Spleen (tissue), 11 donors: ENCODE data around the gene DNM3. TPM values are rescaled to one million over a fixed set of nuclear protein-coding genes. Genes with fewer than 3 reads are reported as not detected.

Source experiments
- DNase-seq: peaks from one replicate; pipeline ENCODE4 v3.0.0-alpha.2; 2020
- H3K27ac ChIP-seq, 8 donors: fragments of 200-600 bp; sonication (generic) in 7 of 8; 1 replicate in 4 of 8; 2 replicates in 4 of 8; pipeline versions ENCODE4 v1.5.0 to v1.8.0; 2016 to 2021; ENCODE audit warnings: inconsistent platforms in 4 of 8, mild to moderate bottlenecking in 4 of 8, moderate library complexity in 1 of 8
- H3K27me3 ChIP-seq, 7 donors: fragments of 200-600 bp; sonication (generic) in 6 of 7; replicated peaks in 1 of 7; 1 replicate in 4 of 7; 2 replicates in 3 of 7; pipeline versions ENCODE4 v1.5.0 to v1.8.0; 2016 to 2021; ENCODE audit warnings: inconsistent platforms in 3 of 7, mild to moderate bottlenecking in 1 of 7
- H3K36me3 ChIP-seq, 6 donors: fragments of 200-600 bp; sonication (generic) in 5 of 6; 1 replicate in 4 of 6; 2 replicates in 2 of 6; pipeline versions ENCODE4 v1.5.0 to v1.8.0; 2016 to 2021; ENCODE audit warnings: inconsistent platforms in 2 of 6
- H3K4me1 ChIP-seq, 6 donors: fragments of 200-600 bp; sonication (generic) in 5 of 6; 1 replicate in 3 of 6; 2 replicates in 3 of 6; pipeline versions ENCODE4 v1.5.0 to v1.8.0; 2016 to 2021; ENCODE audit warnings: inconsistent platforms in 3 of 6
- H3K4me3 ChIP-seq, 8 donors: fragments of 200-600 bp; sonication (generic) in 7 of 8; 1 replicate in 4 of 8; 2 replicates in 4 of 8; pipeline versions ENCODE4 v1.5.0 to v1.8.0; 2016 to 2021; ENCODE audit warnings: inconsistent platforms in 4 of 8, mild to moderate bottlenecking in 4 of 8, moderate library complexity in 2 of 8
- H3K9me3 ChIP-seq, 8 donors: fragments of 200-600 bp; sonication (generic) in 7 of 8; 1 replicate in 4 of 8; 2 replicates in 4 of 8; pipeline versions ENCODE4 v1.5.0 to v1.8.0; 2016 to 2021; ENCODE audit warnings: inconsistent platforms in 4 of 8
- POLR2A ChIP-seq, 3 donors: fragments of 450-650 bp; IDR thresholded peaks; one replicate each; pipeline ENCODE4 v1.5.1; 2017; ENCODE audit warnings: antibody characterized with exemption in 3 of 3, mild to moderate bottlenecking in 1 of 3
- POLR2AphosphoS5 ChIP-seq, 3 donors: sonication (generic); formaldehyde crosslinking; IDR thresholded peaks; one replicate each; pipeline ENCODE4 v1.5.1; 2017; ENCODE audit warnings: antibody characterized with exemption in 3 of 3
- WGBS, 5 donors: extraction: QIAGEN DNeasy Blood & Tissue Kit in 3 of 5; methylation state at CpG; one replicate each; pipeline versions ENCODE4 v1.1.5 to v1.1.7; 2013 to 2018; 5-methylcytosine and 5-hydroxymethylcytosine counted together
- intact Hi-C: fragments of 100-400 bp; cut with DNase I; formaldehyde crosslinking; loops from one replicate; pipeline ENCODE4 v1.15.0; 2023; ENCODE audit warnings: low total_unique reads
- polyA plus RNA-seq, 3 donors: library from polyadenylated mRNA; stranded (reverse); fragments of 200-250 nt; gene quantifications; one replicate each; pipeline ENCODE4 v1.2.1, GENCODE V29; 2013
- total RNA-seq, 7 donors: library from RNA; depleted of rRNA in 3 of 7; stranded (reverse); fragments of >200 nt in 3 of 7; fragmentation: NEBNext Ultra II Directional in 4 of 7; extraction: Animal tissue kit (Norgen Biotek cat#: 25700) in 4 of 7; gene quantifications; one replicate each; pipeline versions ENCODE4 v1.1.0 to v1.2.1, GENCODE V29; 2016 to 2021
- TF ChIP-seq, protein P1 (sequence below), 11 experiments: fragments of 200-600 bp in 7 of 11; fragments of 450-650 bp in 4 of 11; sonication (generic) in 4 of 11; IDR thresholded peaks in 8 of 11; conservative IDR thresholded peaks in 3 of 11; 1 replicate in 7 of 11; 2 replicates in 4 of 11; pipeline versions ENCODE4 v1.4.0 to v1.8.0; 2016 to 2021; ENCODE audit warnings: antibody characterized with exemption in 11 of 11, inconsistent platforms in 4 of 11, mild to moderate bottlenecking in 1 of 11
- donor health status: healthy with polysubstance abuse.
- donor health status: DM: no; HTN: no; CAD: no; lungs with moderate emphysema.
- donor health status: DM: no; HTN: no; CAD: no.
- donor health status: Bipolar disorder and iron deficiency.
- donor health status: healthy.
- donor health status: DM: no; HTN: no; CAD: no.
- donor health status: DM: yes; HTN: yes; CAD: no.

DNM3 gene
- total and polyA plus RNA-seq, 10 donors = 0.61 to 10.2 (median 4.9) TPM

DNA sequence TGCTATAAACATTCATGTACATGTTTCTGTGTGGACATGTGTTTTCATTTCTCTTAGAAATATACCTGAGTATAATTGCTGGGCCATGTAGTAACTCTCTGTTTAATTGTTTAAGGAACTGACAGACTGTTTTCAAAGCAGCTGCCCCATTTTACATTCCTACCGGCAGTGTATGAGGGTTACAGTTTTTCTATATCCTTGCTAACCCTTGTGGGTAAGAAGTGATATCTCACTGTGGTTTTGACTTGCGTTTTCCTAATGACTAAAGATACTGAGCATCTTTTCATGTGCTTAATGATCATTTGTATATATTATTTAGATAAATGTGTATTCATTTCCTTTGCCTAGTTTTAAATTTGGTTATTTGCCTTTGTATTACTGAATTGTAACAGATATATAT is 81.7 kb downstream of the DNM3 start:
- H3K27me3 ChIP-seq = no peaks in the 10 kb centered on the region
- no peak overlapping the region for H3K4me3 ChIP-seq
- DNase-seq = no peak
- no peaks in the 10 kb centered on the region for H3K4me1 ChIP-seq
- H3K36me3 ChIP-seq = no peaks in the 10 kb centered on the region
- peaks cover 0 to 4% (median 0%) of the 10 kb centered on the region in 8 donors for H3K9me3 ChIP-seq
- intact Hi-C loops = no loop called here
- TF ChIP-seq POLR2AphosphoS5 (IDR thresholded peaks at IDR 0.05) (no peak), POLR2A (IDR thresholded peaks at IDR 0.05) (no peak)
- TF ChIP-seq, protein P1, sequence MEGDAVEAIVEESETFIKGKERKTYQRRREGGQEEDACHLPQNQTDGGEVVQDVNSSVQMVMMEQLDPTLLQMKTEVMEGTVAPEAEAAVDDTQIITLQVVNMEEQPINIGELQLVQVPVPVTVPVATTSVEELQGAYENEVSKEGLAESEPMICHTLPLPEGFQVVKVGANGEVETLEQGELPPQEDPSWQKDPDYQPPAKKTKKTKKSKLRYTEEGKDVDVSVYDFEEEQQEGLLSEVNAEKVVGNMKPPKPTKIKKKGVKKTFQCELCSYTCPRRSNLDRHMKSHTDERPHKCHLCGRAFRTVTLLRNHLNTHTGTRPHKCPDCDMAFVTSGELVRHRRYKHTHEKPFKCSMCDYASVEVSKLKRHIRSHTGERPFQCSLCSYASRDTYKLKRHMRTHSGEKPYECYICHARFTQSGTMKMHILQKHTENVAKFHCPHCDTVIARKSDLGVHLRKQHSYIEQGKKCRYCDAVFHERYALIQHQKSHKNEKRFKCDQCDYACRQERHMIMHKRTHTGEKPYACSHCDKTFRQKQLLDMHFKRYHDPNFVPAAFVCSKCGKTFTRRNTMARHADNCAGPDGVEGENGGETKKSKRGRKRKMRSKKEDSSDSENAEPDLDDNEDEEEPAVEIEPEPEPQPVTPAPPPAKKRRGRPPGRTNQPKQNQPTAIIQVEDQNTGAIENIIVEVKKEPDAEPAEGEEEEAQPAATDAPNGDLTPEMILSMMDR (IDR thresholded peaks at IDR 0.05 in 8 of 11, conservative IDR thresholded peaks at IDR 0.05 in 3 of 11) = no peak
- 24 to 41% (median 38%) methylated on average over 2 of the region's 2 CpGs for WGBS, 5 donors
- H3K27ac ChIP-seq = no peak overlapping the region

DNA sequence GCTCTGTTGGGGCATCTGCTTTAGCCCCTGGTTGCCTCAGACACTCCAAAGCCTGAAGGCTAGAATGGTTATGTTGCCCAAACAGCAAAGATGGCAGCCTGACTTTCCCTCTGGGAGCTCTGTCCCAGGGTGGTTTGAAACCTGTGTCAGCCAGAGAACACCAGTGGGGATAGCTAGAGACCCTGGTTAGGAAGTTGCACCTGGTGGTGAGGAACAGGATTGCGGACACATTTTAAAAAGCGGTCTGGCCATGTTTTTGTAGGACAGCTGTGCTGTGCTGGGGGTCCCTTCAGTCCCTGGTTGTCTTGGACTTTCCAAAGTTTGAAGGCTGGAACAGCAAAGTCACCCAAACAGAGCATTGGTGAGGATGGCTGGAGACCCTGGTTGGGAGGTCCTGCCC is 87.8 kb downstream of the DNM3 start:
- intact Hi-C loops = no loop called here
- TF ChIP-seq, protein P1 (IDR thresholded peaks at IDR 0.05 in 8 of 11, conservative IDR thresholded peaks at IDR 0.05 in 3 of 11) = no peak
- TF ChIP-seq POLR2AphosphoS5 (IDR thresholded peaks at IDR 0.05) (no peak), POLR2A (IDR thresholded peaks at IDR 0.05) (no peak)

DNA sequence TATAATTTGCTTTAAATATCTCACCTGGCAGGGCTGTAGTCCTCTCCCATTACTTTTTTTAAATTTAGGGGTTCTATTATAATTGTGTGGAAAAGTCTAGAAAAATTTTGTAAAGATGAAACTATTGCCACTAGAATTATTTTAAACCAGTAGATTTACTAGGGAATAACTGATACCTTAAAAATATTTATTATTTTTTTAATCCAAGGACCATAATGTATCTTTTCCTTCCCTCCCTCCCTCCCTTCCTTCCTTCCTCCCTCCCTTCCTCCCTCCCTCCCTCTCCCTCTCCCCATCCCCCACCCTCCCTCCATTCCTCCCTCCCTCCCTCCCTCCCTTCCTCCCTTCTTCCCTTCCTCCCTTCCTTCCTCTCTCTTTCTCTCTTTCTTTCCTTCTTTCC is 90.5 kb downstream of the DNM3 start:
- DNase-seq = no peak
- Histone ChIP-seq H3K4me1 (no peaks in the 10 kb centered on the region), H3K4me3 (no peak overlapping the region), H3K27me3 (no peaks in the 10 kb centered on the region), H3K27ac (no peak overlapping the region), H3K9me3 (no peaks in the 10 kb centered on the region), H3K36me3 (no peaks in the 10 kb centered on the region)
- no peak for TF ChIP-seq POLR2A (IDR thresholded peaks at IDR 0.05)
- TF ChIP-seq, protein P1 (IDR thresholded peaks at IDR 0.05 in 8 of 11, conservative IDR thresholded peaks at IDR 0.05 in 3 of 11) = no peak
- no peak for TF ChIP-seq POLR2AphosphoS5 (IDR thresholded peaks at IDR 0.05)
- intact Hi-C loops = no loop called here

More for the DNA sequence above, 87.8 kb downstream of the DNM3 start:
- WGBS, 5 donors = 88 to 100% (median 98%) methylated on average over 2 of the region's 2 CpGs
- Histone ChIP-seq H3K4me1 (no peaks in the 10 kb centered on the region), H3K9me3 (peaks cover 0 to 4% (median 0%) of the 10 kb centered on the region in 8 donors), H3K27ac (no peak overlapping the region), H3K36me3 (no peaks in the 10 kb centered on the region), H3K4me3 (no peak overlapping the region), H3K27me3 (no peaks in the 10 kb centered on the region)
- no peak for DNase-seq

DNA sequence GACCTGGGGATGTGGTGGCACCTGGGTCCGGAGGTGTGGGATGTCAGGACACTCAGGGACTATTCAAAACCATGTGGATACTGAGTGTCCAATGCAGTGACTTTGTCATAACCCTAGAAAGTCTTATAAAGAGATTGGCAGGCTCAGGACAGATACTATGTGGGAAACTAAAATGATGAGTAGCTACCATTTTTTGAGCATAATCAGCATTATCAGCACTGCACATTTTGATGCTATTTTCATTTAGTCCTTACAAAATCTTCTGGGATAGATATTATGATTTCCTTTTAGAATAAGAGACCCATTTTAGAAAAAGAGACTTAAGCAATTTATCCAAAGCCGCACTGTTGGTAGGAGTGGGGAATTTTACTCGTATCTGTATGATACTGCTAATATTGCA is 93.4 kb downstream of the DNM3 start:
- intact Hi-C loops = no loop called here
- no peaks in the 10 kb centered on the region for H3K4me1 ChIP-seq
- H3K27ac ChIP-seq = no peak overlapping the region
- TF ChIP-seq, protein P1 (IDR thresholded peaks at IDR 0.05 in 8 of 11, conservative IDR thresholded peaks at IDR 0.05 in 3 of 11) = no peak
- TF ChIP-seq POLR2AphosphoS5 (IDR thresholded peaks at IDR 0.05) (no peak), POLR2A (IDR thresholded peaks at IDR 0.05) (no peak)
- no peaks in the 10 kb centered on the region for H3K9me3 ChIP-seq
- 64 to 92% (median 77%) methylated on average over 3 of the region's 3 CpGs for WGBS, 5 donors
- no peak for DNase-seq
- H3K36me3 ChIP-seq = no peaks in the 10 kb centered on the region
- H3K4me3 ChIP-seq = no peak overlapping the region
- no peaks in the 10 kb centered on the region for H3K27me3 ChIP-seq
